Measurements from ENCODE around the gene PIN4. TPM values are rescaled to one million over a fixed set of nuclear protein-coding genes. Genes with fewer than 3 reads are reported as not detected.

Gene PIN4
- total and polyA plus RNA-seq, 2 experiments from 2014 or later: 3.5 to 80.6 TPM

GRCh38 chrX:72203421-72203820 lies 21.9 kb downstream of the PIN4 start:
- peaks cover 7% of the 10 kb centered on the region; the same call in 1 of the 2 replicates for H3K36me3 ChIP-seq (ENCODE audit: insufficient read depth)
- no peak overlapping the region for H2AFZ ChIP-seq
- H3K4me3 ChIP-seq: peak overlapping the region; percentile 36; the same call in 1 of the 2 replicates
- ATAC-seq: peak; percentile 48
- H3K27ac ChIP-seq (ENCODE audit: low read depth): no peak overlapping the region
- peaks cover 24% of the 10 kb centered on the region for H3K4me1 ChIP-seq (ENCODE audit: insufficient read depth)
- no peak overlapping the region for H3K27ac Mint-ChIP-seq
- H3K4me2 ChIP-seq: peak overlapping the region; percentile 74
- H3K4me1 Mint-ChIP-seq: peaks cover 22% of the 10 kb centered on the region; the same call in 2 of the 3 replicates
- peaks cover 6% of the 10 kb centered on the region; the same call in 1 of the 2 replicates for H4K20me1 ChIP-seq (replicated peaks; ENCODE audit: insufficient read depth)
- no peaks in the 10 kb centered on the region for H3K27me3 ChIP-seq (ENCODE audit: insufficient read depth)
- DNase-seq (ENCODE audit: low spot score): no peak
- TF ChIP-seq REST (IDR thresholded peaks at IDR 0.05; ENCODE audit: unreplicated experiment) (no peak), ZNF462 (CRISPR knock-in tag; IDR thresholded peaks at IDR 0.05) (no peak), JUNB (IDR thresholded peaks at IDR 0.05; ENCODE audit: unreplicated experiment) (no peak), STAT1 (IDR thresholded peaks at IDR 0.05; ENCODE audit: unreplicated experiment) (no peak), CTCF (conservative IDR thresholded peaks at IDR 0.05; ENCODE audit: low read depth in 2 of 2) (no peak), NANOG (IDR thresholded peaks at IDR 0.05; ENCODE audit: borderline replicate concordance) (no peak), ETS1 (IDR thresholded peaks at IDR 0.05) (no peak), POLR2AphosphoS5 (IDR thresholded peaks at IDR 0.05; ENCODE audit: low read depth) (no peak), EZH2 (IDR thresholded peaks at IDR 0.05; ENCODE audit: low read depth, unreplicated experiment) (no peak), ZNF114 (CRISPR knock-in tag; IDR thresholded peaks at IDR 0.05) (no peak), EZH2phosphoT487 (IDR thresholded peaks at IDR 0.05; ENCODE audit: unreplicated experiment) (no peak), CREB1 (CRISPR knock-in tag; IDR thresholded peaks at IDR 0.05; ENCODE audit: low read depth) (no peak), ZNF331 (CRISPR knock-in tag; IDR thresholded peaks at IDR 0.05; ENCODE audit: low read depth) (no peak)
- H3K4me3 Mint-ChIP-seq: no peak overlapping the region; the same call in 2 of the 3 replicates
- no peaks in the 10 kb centered on the region for H3K9me2 ChIP-seq (ENCODE audit: insufficient read depth)
- H3K9me3 Mint-ChIP-seq: no peaks in the 10 kb centered on the region
- peaks cover 43% of the 10 kb centered on the region for H3K36me3 Mint-ChIP-seq (ENCODE audit: low read depth)
- H3K27me3 Mint-ChIP-seq (ENCODE audit: insufficient read depth, low read depth, poor library complexity): no peaks in the 10 kb centered on the region
- H3K79me2 ChIP-seq (replicated peaks; ENCODE audit: insufficient read depth): 0 out of 2 replicates have a peak, but pooled peaks cover 3% of the 10 kb centered on the region
- no peaks in the 10 kb centered on the region for H3F3A ChIP-seq (replicated peaks; ENCODE audit: low read depth)

Data from GM23338 (cell line).